GM18858 (cell line): ENCODE results near the gene RING1.
A peak's percentile ranks its signal among the peaks of the same experiment; 100 is the strongest.

Source experiments
- ATAC-seq: cut with Tn5 transposase; IDR thresholded peaks from one replicate; pipeline ENCODE4 v1.9.1; 2021; ENCODE audit not compliant: unreplicated experiment

Gene RING1

GRCh38 chr6:33192105-33192646 is 16.1 kb upstream of the RING1 start, which contains the start of gene COL11A2:
Gene COL11A2 (minus strand): TSS chr6:33192467. CDS start chr6:33192240, 227 bp downstream.
- ATAC-seq, result no peak

GRCh38 chr6:33192671-33193602 is 15.4 kb upstream of the RING1 start:
- no peak for ATAC-seq

- no peak for ATAC-seq
Observed at GRCh38 chr6:33193619-33194018, 14.7 kb upstream of the RING1 start.

- no peak for ATAC-seq
Observed at GRCh38 chr6:33194431-33194979, 13.8 kb upstream of the RING1 start.

GRCh38 chr6:33195304-33196165 is 12.8 kb upstream of the RING1 start:
- no peak for ATAC-seq

GRCh38 chr6:33197431-33198048 is 10.8 kb upstream of the RING1 start:
- ATAC-seq, result no peak

- ATAC-seq, result no peak
Observed at GRCh38 chr6:33198159-33198852, 10.0 kb upstream of the RING1 start.

- no peak for ATAC-seq
Observed at GRCh38 chr6:33198853-33199436, 9.4 kb upstream of the RING1 start.

GRCh38 chr6:33199687-33200218 is 8.5 kb upstream of the RING1 start:
- no peak for ATAC-seq

GRCh38 chr6:33200219-33201146 is 7.8 kb upstream of the RING1 start, which contains the start of the genes RXRB and SLC39A7:
Gene RXRB (minus strand): TSS chr6:33200665. CDS start chr6:33200476, 189 bp downstream.
Gene SLC39A7 (plus strand): TSS chr6:33200867. CDS start chr6:33201246, 379 bp downstream.
- ATAC-seq, result peak; percentile 35

- no peak for ATAC-seq
Observed at GRCh38 chr6:33201147-33201545, 7.2 kb upstream of the RING1 start.

- no peak for ATAC-seq
Observed at GRCh38 chr6:33201935-33202334, 6.4 kb upstream of the RING1 start.

- ATAC-seq, result no peak
Observed at GRCh38 chr6:33202799-33203198, 5.5 kb upstream of the RING1 start.

- no peak for ATAC-seq
Observed at GRCh38 chr6:33203443-33204164, 4.7 kb upstream of the RING1 start.

GRCh38 chr6:33204165-33204414 is 4.2 kb upstream of the RING1 start:
- no peak for ATAC-seq

- ATAC-seq, result no peak
Observed at GRCh38 chr6:33204415-33205190, 3.7 kb upstream of the RING1 start, which contains the start of gene HSD17B8. Gene HSD17B8 (plus strand): TSS chr6:33204655. CDS start chr6:33204669, 14 bp downstream.
